PFSK-1 (cell line): ENCODE measurements around the gene OR2D3.

Experiments
- SIN3A ChIP-seq: IDR thresholded peaks from 2 replicates; pipeline ENCODE4 v1.6.1; 2012; ENCODE audit warnings: mild to moderate bottlenecking, low read length, moderate library complexity, borderline replicate concordance; ENCODE audit not compliant: insufficient read depth
- TF ChIP-seq, protein P1 (sequence below), 2 experiments: IDR thresholded peaks; 2 replicates each; pipeline versions ENCODE4 v1.6.1 to v1.8.0; 2011 to 2012; ENCODE audit warnings: low read depth in 2 of 2, low read length in 2 of 2, control low read depth in 1 of 2, inconsistent platforms in 1 of 2, mild to moderate bottlenecking in 1 of 2, moderate library complexity in 1 of 2; ENCODE audit not compliant: insufficient read depth in 1 of 2

DNA sequence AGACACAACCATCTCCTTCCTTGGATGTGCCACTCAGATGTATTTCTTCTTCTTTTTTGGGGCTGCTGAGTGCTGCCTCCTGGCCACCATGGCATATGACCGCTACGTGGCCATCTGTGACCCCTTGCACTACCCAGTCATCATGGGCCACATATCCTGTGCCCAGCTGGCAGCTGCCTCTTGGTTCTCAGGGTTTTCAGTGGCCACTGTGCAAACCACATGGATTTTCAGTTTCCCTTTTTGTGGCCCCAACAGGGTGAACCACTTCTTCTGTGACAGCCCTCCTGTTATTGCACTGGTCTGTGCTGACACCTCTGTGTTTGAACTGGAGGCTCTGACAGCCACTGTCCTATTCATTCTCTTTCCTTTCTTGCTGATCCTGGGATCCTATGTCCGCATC, 43.9 kb upstream of the OR2D3 start:
- TF ChIP-seq SIN3A = no peak
- TF ChIP-seq, protein P1, sequence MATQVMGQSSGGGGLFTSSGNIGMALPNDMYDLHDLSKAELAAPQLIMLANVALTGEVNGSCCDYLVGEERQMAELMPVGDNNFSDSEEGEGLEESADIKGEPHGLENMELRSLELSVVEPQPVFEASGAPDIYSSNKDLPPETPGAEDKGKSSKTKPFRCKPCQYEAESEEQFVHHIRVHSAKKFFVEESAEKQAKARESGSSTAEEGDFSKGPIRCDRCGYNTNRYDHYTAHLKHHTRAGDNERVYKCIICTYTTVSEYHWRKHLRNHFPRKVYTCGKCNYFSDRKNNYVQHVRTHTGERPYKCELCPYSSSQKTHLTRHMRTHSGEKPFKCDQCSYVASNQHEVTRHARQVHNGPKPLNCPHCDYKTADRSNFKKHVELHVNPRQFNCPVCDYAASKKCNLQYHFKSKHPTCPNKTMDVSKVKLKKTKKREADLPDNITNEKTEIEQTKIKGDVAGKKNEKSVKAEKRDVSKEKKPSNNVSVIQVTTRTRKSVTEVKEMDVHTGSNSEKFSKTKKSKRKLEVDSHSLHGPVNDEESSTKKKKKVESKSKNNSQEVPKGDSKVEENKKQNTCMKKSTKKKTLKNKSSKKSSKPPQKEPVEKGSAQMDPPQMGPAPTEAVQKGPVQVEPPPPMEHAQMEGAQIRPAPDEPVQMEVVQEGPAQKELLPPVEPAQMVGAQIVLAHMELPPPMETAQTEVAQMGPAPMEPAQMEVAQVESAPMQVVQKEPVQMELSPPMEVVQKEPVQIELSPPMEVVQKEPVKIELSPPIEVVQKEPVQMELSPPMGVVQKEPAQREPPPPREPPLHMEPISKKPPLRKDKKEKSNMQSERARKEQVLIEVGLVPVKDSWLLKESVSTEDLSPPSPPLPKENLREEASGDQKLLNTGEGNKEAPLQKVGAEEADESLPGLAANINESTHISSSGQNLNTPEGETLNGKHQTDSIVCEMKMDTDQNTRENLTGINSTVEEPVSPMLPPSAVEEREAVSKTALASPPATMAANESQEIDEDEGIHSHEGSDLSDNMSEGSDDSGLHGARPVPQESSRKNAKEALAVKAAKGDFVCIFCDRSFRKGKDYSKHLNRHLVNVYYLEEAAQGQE (IDR thresholded peaks at IDR 0.05; ENCODE audit: insufficient read depth in 1 of 2, low read depth in 2 of 2, low read length in 2 of 2) = no peak
